NAMALWA (cell line): ENCODE results near the gene OSTM1.
"Not testable (repeated sequence)": the region's sequence is repeated elsewhere in the genome, so short reads cannot be mapped to it uniquely, and the experiment has no call there.

Experiments used
- DNase-seq: peaks from one replicate; pipeline ENCODE4 v3.0.0-alpha.2; 2015; ENCODE audit warnings: low spot score

Gene OSTM1

DNA sequence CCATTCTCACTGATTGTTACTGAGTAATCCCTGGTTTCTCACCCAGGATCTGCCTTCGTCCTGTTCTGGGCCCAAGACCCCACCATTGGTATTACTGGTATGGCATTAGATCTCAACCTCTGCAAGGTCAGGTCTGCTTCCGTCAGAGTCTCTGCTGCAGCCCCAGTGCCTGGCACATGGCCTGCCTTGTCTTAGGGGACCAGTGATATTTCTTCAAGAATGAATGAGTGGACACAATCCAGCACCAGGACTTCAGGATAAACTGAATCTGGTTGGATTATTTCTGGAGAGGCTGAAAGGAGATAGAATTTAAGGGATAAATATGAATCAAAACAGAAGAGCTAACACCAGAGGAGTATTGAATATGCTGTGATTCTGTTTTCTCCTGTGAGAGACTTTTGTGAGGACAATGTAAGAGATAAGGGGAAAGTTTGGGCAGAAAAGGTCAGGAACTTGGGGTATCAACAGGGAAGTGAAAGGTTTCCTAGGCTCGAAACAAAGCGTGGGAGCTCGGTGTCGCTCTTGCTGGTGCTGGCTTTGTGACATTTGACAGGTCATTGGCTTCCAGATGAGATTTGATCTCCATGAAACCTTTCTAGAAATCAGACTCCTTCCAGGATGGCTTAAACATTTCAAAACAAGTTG lies 53.9 kb downstream of the OSTM1 start:
- DNase-seq, result no peak

DNA sequence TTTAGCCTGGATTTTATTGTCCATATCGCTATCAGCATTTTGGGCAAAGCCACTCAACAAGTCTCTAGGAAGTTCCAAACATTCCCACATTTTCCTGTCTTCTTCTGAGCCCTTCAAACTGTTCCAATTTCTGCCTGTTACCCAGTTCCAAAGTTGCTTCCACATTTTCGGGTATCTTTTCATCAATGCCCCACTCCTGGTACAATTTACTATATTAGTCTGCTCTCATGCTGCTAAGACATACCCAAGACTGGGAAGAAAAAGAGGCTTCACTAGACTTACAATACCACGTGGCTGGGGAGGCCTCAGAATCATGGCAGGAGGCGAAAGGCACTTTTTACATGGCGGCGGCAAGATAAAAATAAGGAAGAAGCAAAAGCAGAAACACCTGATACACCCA lies 58.3 kb downstream of the OSTM1 start:
- DNase-seq, result not testable (repeated sequence)

DNA sequence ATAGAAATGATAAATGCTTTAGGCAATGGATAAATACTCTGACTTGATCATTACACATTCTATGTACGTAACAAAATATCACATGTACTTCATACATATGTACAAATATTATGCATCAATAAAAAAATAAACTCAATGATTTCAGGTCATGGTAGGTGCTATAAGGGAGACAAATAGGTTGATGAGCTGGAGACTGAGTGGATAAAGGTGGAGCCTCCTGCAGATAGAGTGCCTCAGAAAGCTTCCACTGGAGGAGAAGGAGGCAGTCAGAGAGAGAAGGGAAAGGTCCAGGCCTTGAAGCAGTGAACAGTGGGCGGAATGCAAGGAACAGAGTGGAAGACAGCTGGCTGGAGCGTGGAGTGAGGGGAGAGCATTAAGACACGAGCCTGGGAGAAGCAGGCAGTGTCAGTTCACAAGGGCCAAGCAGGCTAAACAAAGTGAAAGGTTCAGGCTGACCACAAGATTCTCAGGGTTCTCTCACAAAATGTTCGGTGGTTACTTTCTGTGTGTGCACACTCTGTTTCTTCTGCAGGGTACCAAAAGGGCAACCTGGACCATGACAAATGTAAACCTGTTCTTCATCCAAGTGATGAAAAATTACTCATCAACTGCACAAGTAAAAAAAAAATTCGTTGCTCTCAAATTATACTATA lies 60.6 kb downstream of the OSTM1 start:
- no peak for DNase-seq

DNA sequence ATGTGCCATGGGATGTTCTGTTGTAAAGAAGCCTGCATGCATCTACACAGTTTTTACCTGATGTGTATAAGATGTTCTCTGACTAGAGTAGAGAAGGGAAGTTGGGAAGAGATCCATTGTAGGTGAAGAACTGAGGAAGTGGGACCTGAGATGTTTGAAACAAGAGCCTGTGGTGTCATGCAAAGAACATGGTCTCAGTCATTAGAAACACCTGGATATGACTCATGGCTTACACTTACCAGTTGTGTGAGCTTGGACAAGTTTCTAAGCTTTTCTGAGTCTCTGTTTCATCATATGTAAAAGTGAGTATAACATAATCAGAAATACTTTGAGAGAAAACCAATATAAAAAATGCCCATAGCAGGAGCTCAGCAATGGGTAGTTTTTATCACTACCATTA lies 64.6 kb downstream of the OSTM1 start:
- no peak for DNase-seq

DNA sequence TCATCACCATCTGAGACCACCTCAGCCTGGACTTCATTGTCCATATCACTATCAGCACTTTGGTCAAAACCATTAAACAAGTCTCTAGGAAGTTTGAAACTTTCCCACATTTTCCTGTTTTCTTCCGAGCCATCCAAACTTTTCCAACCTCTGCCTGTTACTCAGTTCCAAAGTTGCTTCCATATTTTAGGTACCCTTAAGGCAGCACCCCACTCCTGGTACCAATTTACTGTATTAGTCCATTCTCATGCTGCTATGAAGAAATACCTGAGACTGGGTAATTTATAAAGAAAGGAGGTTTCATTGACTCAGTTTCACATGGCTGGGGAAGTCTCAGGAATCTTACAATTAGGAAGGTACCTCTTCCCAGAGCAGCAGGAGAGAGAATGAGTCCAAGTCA lies 65.3 kb downstream of the OSTM1 start:
- DNase-seq, result not testable (repeated sequence)

DNA sequence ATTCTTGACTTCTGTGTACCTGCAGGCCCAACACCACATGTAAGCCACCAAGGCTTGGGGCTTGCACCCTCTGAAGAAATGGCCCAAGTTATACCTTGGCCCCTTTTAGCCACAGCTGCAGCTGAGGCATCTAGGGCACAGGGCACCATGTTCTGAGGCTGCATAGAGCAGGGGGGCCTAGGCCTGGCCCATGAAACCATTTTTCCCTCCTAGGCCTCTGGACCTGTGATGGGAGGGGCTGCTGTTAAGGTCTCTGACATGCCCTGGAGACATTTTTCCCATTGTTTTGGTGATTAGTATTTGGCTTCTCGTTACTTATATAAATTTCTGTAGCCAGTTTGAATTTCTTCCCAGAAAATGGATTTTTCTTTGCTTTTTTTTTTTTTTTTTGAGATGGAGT lies 66.2 kb downstream of the OSTM1 start:
- DNase-seq, result no peak

DNA sequence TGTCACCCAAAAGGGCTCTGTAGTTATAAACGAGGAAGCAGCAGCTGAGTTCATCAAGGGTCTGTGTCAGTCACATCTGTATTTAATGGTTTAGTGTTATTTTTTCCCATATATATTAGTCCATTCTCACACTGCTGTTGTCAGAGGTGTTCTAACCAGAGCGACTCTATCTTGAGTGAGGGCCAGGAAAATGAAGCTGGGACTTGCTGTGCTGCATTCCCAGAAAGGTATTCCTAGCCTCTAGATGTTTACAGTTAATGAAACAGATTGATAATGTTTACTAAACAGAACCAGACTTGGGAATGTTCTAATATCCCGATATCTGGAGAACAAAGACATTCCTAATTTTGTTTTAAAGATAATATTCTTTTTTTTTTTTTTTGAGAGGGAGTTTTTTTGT lies 68.6 kb downstream of the OSTM1 start:
- no peak for DNase-seq

DNA sequence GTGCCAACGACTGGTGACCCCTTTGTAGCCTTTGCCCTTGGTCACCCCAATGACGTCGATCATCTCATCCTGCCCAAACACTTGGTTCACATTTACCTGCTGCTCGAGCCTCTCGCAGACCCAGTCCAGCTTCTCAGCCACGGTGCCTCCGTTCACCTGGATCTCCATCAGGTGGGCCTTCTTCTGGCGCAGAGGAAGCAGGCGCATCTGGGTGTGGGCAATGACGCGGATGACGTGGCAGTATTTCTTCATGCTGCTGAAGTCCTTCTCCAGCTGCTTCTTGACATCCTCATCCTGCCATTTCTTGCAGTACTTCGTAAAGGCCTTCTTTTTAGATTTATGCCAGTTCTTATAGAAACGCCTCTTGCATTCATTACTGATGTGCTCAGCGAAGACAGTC lies 69.7 kb downstream of the OSTM1 start:
- no peak for DNase-seq

DNA sequence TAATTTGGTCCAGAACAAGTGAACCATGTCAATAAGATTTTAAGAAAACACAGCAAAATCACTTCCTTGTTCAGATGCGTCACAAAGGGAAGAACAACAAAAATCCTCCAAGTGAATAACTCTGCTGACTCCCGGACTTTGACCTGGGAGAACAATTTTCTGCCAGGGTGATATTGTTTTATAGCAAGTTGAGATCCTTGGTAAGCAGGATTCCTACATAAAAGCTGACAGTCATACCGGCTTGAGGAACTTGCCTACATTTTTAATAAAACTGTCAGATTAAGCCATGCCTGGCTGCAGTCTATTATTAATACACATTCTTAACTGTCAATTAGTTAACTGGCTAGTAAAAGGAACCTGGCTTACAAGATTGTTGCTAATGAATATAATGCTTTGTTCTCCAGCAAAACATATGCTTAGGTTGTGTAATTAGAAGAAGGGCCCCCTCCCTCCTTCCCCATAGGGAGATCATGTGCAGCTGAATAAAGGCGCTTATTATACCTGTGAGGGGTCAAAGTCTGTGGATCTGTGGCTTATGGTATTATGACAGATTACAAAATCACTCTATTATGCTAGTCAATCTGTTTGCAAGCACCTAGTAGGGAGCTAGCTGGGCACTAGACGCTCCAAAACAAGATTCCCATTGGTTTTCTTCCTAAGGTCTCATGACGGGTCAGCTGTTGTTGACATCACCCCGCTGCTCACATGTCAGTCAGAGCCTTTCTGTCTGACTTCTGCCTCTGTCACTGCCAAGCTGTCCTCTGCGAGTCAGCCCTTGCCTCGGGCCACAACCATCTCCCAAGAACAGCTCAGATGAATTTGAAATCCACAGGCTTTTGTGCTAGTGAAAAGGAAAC lies 71.9 kb downstream of the OSTM1 start:
- DNase-seq, result no peak

DNA sequence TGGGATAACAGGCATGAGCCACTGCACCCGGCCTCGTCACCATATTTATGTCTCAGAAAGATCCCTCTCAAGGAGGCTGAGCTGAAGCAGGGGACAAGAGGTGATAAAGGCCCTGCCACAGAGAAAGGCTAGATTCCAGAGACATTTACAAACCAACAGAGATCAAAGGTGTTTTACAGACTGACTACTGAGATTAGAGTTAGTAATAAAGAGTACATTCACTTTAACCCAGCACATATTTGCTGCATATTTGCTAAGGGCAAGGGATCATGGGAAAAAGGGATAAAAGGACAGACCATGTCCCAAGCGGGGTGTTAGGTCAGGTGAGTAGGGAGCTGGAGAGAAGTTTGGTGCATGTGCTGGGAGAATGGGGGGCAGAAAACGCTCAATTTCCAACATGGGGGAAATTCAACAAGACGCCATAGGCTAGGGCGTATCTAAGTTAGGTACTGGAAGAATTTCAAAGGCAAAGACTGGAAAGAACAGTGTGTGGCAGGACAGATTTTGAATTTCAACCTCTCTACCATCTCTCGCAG lies 72.8 kb downstream of the OSTM1 start:
- no peak for DNase-seq

DNA sequence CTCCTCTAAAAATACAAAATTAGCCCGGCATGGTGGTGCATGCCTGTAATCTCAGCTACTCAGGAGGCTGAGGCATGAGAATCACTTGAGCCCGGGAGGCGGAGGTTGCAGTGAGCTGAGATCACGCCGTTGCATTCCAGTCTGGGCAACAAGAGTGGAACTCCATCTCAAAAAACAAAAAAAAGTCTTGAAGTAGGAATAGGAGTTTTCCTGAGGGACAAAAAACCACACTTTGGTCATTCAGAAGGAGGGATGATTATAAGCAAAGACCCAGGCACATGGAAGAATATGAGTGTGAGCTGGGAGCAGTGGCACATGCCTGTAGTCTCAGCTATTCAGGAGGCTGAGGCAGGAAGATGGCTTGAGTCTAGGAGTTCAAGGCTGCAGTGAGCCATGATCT lies 74.3 kb downstream of the OSTM1 start:
- not testable (repeated sequence) for DNase-seq

DNA sequence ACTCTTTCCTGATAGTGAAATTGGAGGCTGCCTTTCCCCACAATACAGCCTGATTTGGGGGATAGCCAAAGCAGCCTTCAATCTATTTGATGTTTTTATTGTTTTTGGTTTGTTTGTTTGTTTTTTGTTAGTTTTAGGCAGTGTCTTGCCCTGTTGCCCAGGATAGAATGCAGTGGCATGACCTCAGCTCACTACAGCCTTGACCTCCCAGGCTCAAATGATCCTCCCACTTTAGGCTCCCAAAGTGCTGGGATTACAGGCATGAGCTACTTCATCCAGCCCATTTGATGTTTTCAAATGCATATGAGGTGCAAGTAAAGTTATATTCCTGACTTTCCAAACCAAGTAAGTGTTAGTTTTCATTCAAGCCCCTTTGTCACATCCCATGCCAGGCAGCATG lies 75.2 kb downstream of the OSTM1 start:
- DNase-seq, result no peak

DNA sequence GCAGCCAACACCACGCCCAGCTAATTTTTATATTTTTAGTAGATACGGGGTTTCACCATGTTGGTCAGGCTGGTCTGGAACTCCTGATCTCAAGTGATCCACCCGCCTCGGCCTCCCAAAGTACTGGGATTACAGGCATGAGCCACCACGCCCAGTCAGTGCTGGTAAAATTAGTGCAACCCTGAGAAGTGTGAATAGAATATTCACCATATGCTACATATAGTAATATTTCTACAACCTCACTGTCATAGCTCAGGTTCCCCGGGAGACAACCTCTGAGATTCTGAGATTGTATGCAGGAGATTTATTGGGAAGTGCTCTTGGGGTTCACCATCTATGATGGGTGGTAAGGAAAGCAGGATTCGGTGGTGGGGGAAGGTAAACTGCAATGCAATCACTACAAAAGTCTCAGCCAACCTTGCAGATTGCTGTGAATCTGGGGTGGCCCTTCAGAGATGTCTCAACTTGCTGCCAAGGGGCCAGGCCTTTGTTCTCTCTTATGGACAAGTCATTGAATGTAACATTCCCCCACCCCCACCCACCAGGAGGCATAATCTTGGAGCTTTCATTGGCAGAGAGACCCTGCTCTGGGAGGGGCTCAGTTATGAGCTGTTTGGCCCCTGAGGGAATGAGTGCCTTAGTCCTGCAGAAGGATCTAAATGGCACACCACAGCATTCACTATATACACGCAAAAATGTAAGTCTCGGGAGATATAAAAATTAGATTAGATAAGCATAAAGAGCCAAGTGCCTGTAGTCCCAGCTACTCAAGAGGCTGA lies 82.6 kb downstream of the OSTM1 start:
- no peak for DNase-seq
